PC-9 (cell line): ENCODE results near the gene FDX2.

Source experiments
- EZH2 ChIP-seq: fragments of 200-600 bp; sonication (generic); IDR thresholded peaks from 2 replicates; pipeline ENCODE4 v1.8.0; 2017; ENCODE audit warnings: antibody characterized with exemption, low read depth
- TF ChIP-seq, protein P1 (sequence below): fragments of 200-600 bp; sonication (generic); conservative IDR thresholded peaks from 2 replicates; pipeline ENCODE4 v1.6.1; 2017; ENCODE audit warnings: mixed run types, antibody characterized with exemption, mild to moderate bottlenecking, moderate library complexity

DNA sequence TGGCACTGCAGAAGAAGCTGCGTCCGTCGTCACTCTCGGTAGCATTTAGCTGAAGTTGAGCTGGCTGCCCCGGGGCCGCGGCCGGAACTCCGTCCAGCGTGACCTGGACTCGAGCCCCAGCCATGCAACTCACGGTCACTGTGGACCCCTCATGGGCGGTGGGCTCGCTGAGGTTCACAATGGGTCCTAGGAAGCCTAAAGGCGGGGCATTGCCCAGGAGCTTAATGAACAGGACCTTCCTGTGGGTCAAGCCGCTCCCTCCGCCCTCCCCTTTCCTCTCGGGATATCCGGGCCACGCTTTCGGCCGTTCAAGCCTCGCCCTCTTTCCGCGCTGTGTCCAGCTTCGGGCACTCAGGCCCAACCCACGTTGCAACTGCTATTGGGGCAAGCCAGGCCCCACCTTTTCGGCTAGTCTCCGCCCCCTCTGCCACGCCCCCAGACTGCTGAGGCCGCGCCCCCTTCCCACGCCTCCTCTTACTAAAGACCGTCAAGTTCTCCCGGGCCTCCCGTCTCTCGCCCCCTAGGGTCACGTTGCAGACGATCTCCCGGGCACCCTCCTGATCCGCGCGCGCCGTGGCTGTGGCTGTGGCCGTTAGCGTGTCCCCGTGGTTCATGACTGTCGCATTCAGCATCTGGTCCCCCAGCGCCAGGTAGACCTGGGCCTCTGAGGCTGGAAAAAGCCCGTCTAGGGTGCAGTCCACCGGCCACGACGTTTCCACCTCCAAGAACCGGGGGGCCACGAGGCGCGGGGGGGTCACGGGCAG, 19.0 kb upstream of the FDX2 start:
- TF ChIP-seq, protein P1, sequence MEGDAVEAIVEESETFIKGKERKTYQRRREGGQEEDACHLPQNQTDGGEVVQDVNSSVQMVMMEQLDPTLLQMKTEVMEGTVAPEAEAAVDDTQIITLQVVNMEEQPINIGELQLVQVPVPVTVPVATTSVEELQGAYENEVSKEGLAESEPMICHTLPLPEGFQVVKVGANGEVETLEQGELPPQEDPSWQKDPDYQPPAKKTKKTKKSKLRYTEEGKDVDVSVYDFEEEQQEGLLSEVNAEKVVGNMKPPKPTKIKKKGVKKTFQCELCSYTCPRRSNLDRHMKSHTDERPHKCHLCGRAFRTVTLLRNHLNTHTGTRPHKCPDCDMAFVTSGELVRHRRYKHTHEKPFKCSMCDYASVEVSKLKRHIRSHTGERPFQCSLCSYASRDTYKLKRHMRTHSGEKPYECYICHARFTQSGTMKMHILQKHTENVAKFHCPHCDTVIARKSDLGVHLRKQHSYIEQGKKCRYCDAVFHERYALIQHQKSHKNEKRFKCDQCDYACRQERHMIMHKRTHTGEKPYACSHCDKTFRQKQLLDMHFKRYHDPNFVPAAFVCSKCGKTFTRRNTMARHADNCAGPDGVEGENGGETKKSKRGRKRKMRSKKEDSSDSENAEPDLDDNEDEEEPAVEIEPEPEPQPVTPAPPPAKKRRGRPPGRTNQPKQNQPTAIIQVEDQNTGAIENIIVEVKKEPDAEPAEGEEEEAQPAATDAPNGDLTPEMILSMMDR: no peak; the same call in 1 of the 2 replicates
- TF ChIP-seq EZH2: no peak
